Loucy (cell line): ENCODE data around the gene WWOX.

Experiments
- H2AFZ ChIP-seq: fragments of 200-600 bp; sonication (generic); 2 replicates; pipeline ENCODE4 v1.6.0; 2016; ENCODE audit warnings: antibody characterized with exemption, mild to moderate bottlenecking, low read length, moderate library complexity
- H3F3A ChIP-seq: fragments of 200-600 bp; 2 replicates; pipeline ENCODE4 v1.6.0; 2016; ENCODE audit warnings: antibody characterized with exemption, low read depth, mild to moderate bottlenecking
- H3K27me3 ChIP-seq: fragments of 200-600 bp; sonication (generic); 2 replicates; pipeline ENCODE4 v1.6.1; 2014; ENCODE audit warnings: low read length, mild to moderate bottlenecking; ENCODE audit not compliant: insufficient read depth, poor library complexity, severe bottlenecking
- H3K36me3 ChIP-seq: fragments of 200-600 bp; sonication (generic); 2 replicates; pipeline ENCODE4 v1.6.1; 2016; ENCODE audit warnings: low read length; ENCODE audit not compliant: insufficient read depth
- H3K4me1 ChIP-seq: fragments of 200-600 bp; sonication (generic); 2 replicates; pipeline ENCODE4 v1.5.1; 2014; ENCODE audit warnings: low read length, mild to moderate bottlenecking; ENCODE audit not compliant: insufficient read depth, poor library complexity, severe bottlenecking
- H3K4me2 ChIP-seq: fragments of 200-600 bp; sonication (generic); 2 replicates; pipeline ENCODE4 v1.6.0; 2014; ENCODE audit warnings: antibody characterized with exemption, low read length, low read depth, mild to moderate bottlenecking; ENCODE audit not compliant: poor library complexity, severe bottlenecking
- H3K4me3 ChIP-seq: fragments of 200-600 bp; sonication (generic); 2 replicates; pipeline ENCODE4 v1.5.1; 2014; ENCODE audit warnings: low read length, mild to moderate bottlenecking, mixed read lengths; ENCODE audit not compliant: poor library complexity, severe bottlenecking
- H3K79me2 ChIP-seq: fragments of 200-600 bp; sonication (generic); 2 replicates; pipeline ENCODE4 v1.6.1; 2014; ENCODE audit warnings: low read length; ENCODE audit not compliant: insufficient read depth
- H3K9ac ChIP-seq: fragments of 200-600 bp; sonication (generic); 2 replicates; pipeline ENCODE4 v1.6.0; 2014; ENCODE audit warnings: mild to moderate bottlenecking, low read depth, low read length, moderate library complexity; ENCODE audit not compliant: poor library complexity, severe bottlenecking
- H3K9me2 ChIP-seq: fragments of 200-600 bp; sonication (generic); replicated peaks from 2 replicates; pipeline ENCODE4 v1.6.1; 2016; ENCODE audit warnings: low read depth, low read length, mixed read lengths
- H3K9me3 ChIP-seq: fragments of 200-600 bp; sonication (generic); 2 replicates; pipeline ENCODE4 v1.6.1; 2014; ENCODE audit warnings: mild to moderate bottlenecking, antibody characterized with exemption, low read length, low read depth; ENCODE audit not compliant: insufficient read depth
- H4K20me1 ChIP-seq: fragments of 200-600 bp; sonication (generic); 2 replicates; pipeline ENCODE4 v1.6.0; 2014; ENCODE audit warnings: antibody characterized with exemption, low read length, mild to moderate bottlenecking; ENCODE audit not compliant: insufficient read depth, poor library complexity, severe bottlenecking
- EZH2phosphoT487 ChIP-seq: fragments of 200-600 bp; IDR thresholded peaks from 2 replicates; pipeline ENCODE4 v1.6.1; 2018; ENCODE audit warnings: antibody characterized with exemption, mild to moderate bottlenecking, moderate library complexity, borderline replicate concordance
- TF ChIP-seq, protein P1 (sequence below): fragments of 200-600 bp; sonication (generic); conservative IDR thresholded peaks from 2 replicates; pipeline ENCODE4 v1.5.1; 2014; ENCODE audit warnings: mild to moderate bottlenecking, antibody characterized with exemption, low read length

WWOX gene

DNA sequence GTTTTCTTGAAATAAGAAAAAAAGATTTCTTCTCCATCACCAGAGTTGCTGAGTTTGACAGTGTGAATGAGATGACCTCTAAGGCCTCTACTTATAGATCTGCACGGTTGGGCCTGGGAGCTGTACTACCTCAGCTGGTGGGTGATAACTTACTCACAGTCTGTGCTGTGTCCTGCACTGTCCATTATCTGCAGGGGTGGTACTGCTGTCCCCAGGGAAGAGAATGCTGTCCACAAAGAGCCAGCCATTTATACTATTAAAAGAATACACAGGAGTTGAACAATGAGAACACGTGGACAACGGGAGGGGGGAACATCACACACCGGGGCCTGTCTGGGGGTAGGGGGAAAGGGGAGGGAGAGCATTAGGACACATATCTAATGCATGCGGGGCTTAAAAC lies 655.3 kb downstream of the WWOX start:
- H3K79me2 ChIP-seq: no peaks in the 10 kb centered on the region
- no peak for TF ChIP-seq EZH2phosphoT487
- TF ChIP-seq, protein P1, sequence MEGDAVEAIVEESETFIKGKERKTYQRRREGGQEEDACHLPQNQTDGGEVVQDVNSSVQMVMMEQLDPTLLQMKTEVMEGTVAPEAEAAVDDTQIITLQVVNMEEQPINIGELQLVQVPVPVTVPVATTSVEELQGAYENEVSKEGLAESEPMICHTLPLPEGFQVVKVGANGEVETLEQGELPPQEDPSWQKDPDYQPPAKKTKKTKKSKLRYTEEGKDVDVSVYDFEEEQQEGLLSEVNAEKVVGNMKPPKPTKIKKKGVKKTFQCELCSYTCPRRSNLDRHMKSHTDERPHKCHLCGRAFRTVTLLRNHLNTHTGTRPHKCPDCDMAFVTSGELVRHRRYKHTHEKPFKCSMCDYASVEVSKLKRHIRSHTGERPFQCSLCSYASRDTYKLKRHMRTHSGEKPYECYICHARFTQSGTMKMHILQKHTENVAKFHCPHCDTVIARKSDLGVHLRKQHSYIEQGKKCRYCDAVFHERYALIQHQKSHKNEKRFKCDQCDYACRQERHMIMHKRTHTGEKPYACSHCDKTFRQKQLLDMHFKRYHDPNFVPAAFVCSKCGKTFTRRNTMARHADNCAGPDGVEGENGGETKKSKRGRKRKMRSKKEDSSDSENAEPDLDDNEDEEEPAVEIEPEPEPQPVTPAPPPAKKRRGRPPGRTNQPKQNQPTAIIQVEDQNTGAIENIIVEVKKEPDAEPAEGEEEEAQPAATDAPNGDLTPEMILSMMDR: no peak

DNA sequence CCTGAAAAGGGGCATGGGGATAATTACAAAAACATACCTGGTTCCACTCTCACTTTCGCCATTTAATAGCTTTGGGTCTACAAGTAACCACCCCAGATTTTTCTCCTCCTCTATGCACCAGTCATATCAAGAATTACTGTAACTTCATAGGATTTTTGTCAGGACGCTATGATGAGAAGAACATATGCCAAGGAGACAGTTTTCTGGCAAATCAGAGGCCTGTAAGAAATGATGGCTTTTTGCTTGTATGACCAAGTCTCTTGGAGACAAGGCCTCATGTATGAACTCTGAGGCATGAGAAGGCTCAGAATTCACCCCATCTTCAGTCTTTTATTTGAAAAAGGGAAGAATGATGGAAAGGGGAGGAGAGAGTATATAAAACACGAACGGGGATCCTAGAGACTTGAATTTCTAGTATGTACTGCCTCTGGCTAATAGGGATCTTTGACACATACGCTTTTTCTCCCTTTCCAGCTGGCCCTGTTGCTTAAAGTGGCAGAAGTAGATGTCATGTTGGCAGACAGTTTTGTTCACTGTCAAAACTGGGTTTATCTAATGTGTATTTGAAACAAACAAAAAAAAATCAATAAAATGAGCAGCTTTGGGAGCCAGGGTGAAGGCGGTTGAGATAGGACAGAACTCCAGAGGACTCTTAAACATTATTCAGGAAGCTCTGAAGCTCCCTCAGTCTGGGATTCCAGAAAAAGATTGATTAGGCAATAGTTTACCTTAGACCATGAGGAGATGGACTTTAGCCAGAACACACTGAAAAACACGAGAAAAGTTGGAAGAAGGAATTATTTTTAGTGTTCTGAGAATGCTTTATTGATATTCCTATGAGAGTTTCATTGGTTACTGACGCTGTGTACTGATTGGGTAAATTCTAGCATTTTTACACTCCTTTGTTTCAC lies 656.6 kb downstream of the WWOX start:
- Histone ChIP-seq H4K20me1 (no peaks in the 10 kb centered on the region), H3K9me2 (no peaks in the 10 kb centered on the region), H3K4me1 (no peaks in the 10 kb centered on the region), H3K9me3 (no peaks in the 10 kb centered on the region), H3K4me3 (no peak overlapping the region), H3K79me2 (no peaks in the 10 kb centered on the region), H3F3A (no peaks in the 10 kb centered on the region), H3K4me2 (no peak overlapping the region), H3K9ac (no peak overlapping the region), H3K27me3 (no peaks in the 10 kb centered on the region), H3K36me3 (no peaks in the 10 kb centered on the region), H2AFZ (no peak overlapping the region)
- TF ChIP-seq, protein P1: no peak
- TF ChIP-seq EZH2phosphoT487: no peak

More for the DNA sequence above, 655.3 kb downstream of the WWOX start:
- H4K20me1 ChIP-seq: no peaks in the 10 kb centered on the region
- no peaks in the 10 kb centered on the region for H3K9me2 ChIP-seq
- no peaks in the 10 kb centered on the region for H3K36me3 ChIP-seq
- no peaks in the 10 kb centered on the region for H3K9me3 ChIP-seq
- no peak overlapping the region for H3K9ac ChIP-seq
- no peaks in the 10 kb centered on the region for H3K27me3 ChIP-seq
- no peaks in the 10 kb centered on the region for H3F3A ChIP-seq
- no peak overlapping the region for H2AFZ ChIP-seq
- H3K4me3 ChIP-seq: no peak overlapping the region
- H3K4me1 ChIP-seq: peaks cover 5% of the 10 kb centered on the region
- H3K4me2 ChIP-seq: no peak overlapping the region

DNA sequence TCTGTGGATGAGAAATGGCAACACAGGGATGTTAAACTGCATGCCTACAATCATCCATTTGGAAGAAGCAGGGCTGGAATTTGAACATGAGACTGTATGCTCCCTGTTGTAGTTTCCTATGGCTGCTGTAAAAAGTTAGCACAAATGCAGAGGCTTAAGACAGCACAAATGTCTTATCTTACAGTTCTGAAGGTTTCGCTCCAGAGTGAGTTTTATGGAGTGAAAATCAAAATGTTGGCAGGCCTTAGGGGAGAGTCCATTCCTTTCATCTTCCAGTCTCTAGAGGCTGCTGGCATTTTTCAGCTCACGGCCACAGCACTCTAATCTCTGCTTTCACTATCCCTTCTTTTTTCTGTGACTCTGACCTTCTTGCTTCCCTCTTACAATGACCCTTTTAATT lies 660.1 kb downstream of the WWOX start:
- Histone ChIP-seq H4K20me1 (no peaks in the 10 kb centered on the region), H3K4me2 (no peak overlapping the region), H3K9me3 (no peaks in the 10 kb centered on the region), H2AFZ (no peak overlapping the region), H3K79me2 (no peaks in the 10 kb centered on the region), H3K36me3 (no peaks in the 10 kb centered on the region), H3K4me3 (no peak overlapping the region), H3K9me2 (no peaks in the 10 kb centered on the region), H3K27me3 (no peaks in the 10 kb centered on the region), H3F3A (no peaks in the 10 kb centered on the region), H3K4me1 (no peaks in the 10 kb centered on the region), H3K9ac (no peak overlapping the region)
- TF ChIP-seq EZH2phosphoT487: no peak
- TF ChIP-seq, protein P1: no peak
